ENCODE measurements around the gene CDK11B. TPM values are rescaled to one million over a fixed set of nuclear protein-coding genes. Genes with fewer than 3 reads are reported as not detected.
A peak's percentile ranks its signal among the peaks of the same experiment; 100 is the strongest.

CDK11B gene
- total and polyA plus RNA-seq, 12 donors, result 8.8 to 65.4 (median 19.5) TPM

- no peak for TF ChIP-seq POLR2A (IDR thresholded peaks at IDR 0.05)
- TF ChIP-seq, protein P1, sequence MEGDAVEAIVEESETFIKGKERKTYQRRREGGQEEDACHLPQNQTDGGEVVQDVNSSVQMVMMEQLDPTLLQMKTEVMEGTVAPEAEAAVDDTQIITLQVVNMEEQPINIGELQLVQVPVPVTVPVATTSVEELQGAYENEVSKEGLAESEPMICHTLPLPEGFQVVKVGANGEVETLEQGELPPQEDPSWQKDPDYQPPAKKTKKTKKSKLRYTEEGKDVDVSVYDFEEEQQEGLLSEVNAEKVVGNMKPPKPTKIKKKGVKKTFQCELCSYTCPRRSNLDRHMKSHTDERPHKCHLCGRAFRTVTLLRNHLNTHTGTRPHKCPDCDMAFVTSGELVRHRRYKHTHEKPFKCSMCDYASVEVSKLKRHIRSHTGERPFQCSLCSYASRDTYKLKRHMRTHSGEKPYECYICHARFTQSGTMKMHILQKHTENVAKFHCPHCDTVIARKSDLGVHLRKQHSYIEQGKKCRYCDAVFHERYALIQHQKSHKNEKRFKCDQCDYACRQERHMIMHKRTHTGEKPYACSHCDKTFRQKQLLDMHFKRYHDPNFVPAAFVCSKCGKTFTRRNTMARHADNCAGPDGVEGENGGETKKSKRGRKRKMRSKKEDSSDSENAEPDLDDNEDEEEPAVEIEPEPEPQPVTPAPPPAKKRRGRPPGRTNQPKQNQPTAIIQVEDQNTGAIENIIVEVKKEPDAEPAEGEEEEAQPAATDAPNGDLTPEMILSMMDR (IDR thresholded peaks at IDR 0.05), result no peak
Measured at GRCh38 chr1:1625824-1626206, 33.0 kb downstream of the CDK11B start.

DNA sequence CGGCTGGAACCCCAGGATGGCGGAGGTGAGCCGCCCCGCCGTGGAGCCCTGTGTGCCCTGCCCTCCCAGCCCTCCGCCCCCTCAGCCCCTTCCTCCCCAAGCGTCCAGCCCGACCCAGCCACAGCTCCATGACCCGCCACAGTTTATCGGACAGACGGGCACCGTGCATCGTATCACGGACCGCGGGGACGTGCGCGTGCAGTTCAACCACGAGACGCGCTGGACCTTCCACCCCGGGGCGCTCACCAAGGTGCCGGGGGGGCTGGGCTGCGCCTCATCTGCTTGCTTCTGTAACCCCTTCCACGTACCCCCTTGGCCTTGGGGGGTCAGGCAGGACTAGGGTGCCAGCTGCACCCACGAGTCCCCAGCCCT is 33.4 kb downstream of the CDK11B start:
- intact Hi-C loops (cut with DNase I), result no loop called here
- DNase-seq, result no peak
- TF ChIP-seq, protein P1 (IDR thresholded peaks at IDR 0.05), result no peak
- no peak for TF ChIP-seq POLR2A (IDR thresholded peaks at IDR 0.05)
- H3K4me1 ChIP-seq (replicated peaks in 1 of 2), result peaks cover 0 to under 1% of the 10 kb centered on the region in 2 donors
- H3K27me3 ChIP-seq, result no peaks in the 10 kb centered on the region
- H3K27ac ChIP-seq, result no peak overlapping the region
- 58 to 87% (median 82%) methylated on average over 2 to 28 of the region's 28 CpGs for WGBS, 4 donors
- no peaks in the 10 kb centered on the region for H3K9me3 ChIP-seq (replicated peaks in 1 of 3)
- no peak overlapping the region for H3K4me3 ChIP-seq
- peaks cover 0 to 12% of the 10 kb centered on the region in 2 donors for H3K36me3 ChIP-seq (replicated peaks in 1 of 2)

More at GRCh38 chr1:1625824-1626206, 33.0 kb downstream of the CDK11B start:
- H3K27me3 ChIP-seq, result no peaks in the 10 kb centered on the region
- no peak overlapping the region for H3K4me3 ChIP-seq
- H3K4me1 ChIP-seq (replicated peaks in 1 of 2), result peaks cover 0 to 5% of the 10 kb centered on the region in 2 donors
- intact Hi-C loops (cut with DNase I), result no loop called here
- DNase-seq, result no peak
- 85 to 99% (median 96%) methylated on average over 6 to 8 of the region's 8 CpGs for WGBS, 4 donors
- H3K9me3 ChIP-seq (replicated peaks in 1 of 3), result no peaks in the 10 kb centered on the region
- no peak overlapping the region for H3K27ac ChIP-seq
- H3K36me3 ChIP-seq (replicated peaks in 1 of 2), result peaks cover 0 to 12% of the 10 kb centered on the region in 2 donors

- Histone ChIP-seq H3K27me3 (no peaks in the 10 kb centered on the region), H3K27ac (no peak overlapping the region), H3K4me3 (no peak overlapping the region), H3K36me3 (replicated peaks in 1 of 2) (peaks cover 0 to 12% of the 10 kb centered on the region in 2 donors), H3K4me1 (replicated peaks in 1 of 2) (no peaks in the 10 kb centered on the region), H3K9me3 (replicated peaks in 1 of 3) (no peaks in the 10 kb centered on the region)
- 73 to 87% (median 81%) methylated on average over 7 to 38 of the region's 38 CpGs for WGBS, 4 donors
- peak in 1 of 7 donors; percentile 24 for DNase-seq
- intact Hi-C loops (cut with DNase I), result no loop called here
- TF ChIP-seq, protein P1 (IDR thresholded peaks at IDR 0.05), result no peak
- TF ChIP-seq POLR2A (IDR thresholded peaks at IDR 0.05), result no peak
Measured at GRCh38 chr1:1624443-1625403, 34.1 kb downstream of the CDK11B start.

GRCh38 chr1:1623631-1624442 is 35.0 kb downstream of the CDK11B start:
- Histone ChIP-seq H3K9me3 (replicated peaks in 1 of 3) (no peaks in the 10 kb centered on the region), H3K4me1 (replicated peaks in 1 of 2) (no peaks in the 10 kb centered on the region), H3K27ac (no peak overlapping the region), H3K36me3 (replicated peaks in 1 of 2) (peaks cover 0 to 12% of the 10 kb centered on the region in 2 donors), H3K27me3 (no peaks in the 10 kb centered on the region), H3K4me3 (no peak overlapping the region)
- no peak for TF ChIP-seq POLR2A (IDR thresholded peaks at IDR 0.05)
- TF ChIP-seq, protein P1 (IDR thresholded peaks at IDR 0.05), result no peak
- intact Hi-C loops (cut with DNase I), result no loop called here
- DNase-seq, result peak in 1 of 7 donors; percentile 6
- WGBS, 4 donors, result 93 to 96% (median 94%) methylated on average over 27 to 51 of the region's 51 CpGs
